Transverse colon (tissue), 4 donors: Measurements from ENCODE around the gene IL3. TPM values are rescaled to one million over a fixed set of nuclear protein-coding genes. Genes with fewer than 3 reads are reported as not detected.

ENCODE experiments used
- DNase-seq: peaks from one replicate; pipeline ENCODE4 v3.0.0-alpha.2; 2019
- H3K27ac ChIP-seq, 4 donors: fragments of 200-600 bp; sonication (generic); 2 replicates each; pipeline ENCODE4 v1.5.1; 2016 to 2018; ENCODE audit warnings: inconsistent platforms in 4 of 4
- H3K27me3 ChIP-seq: fragments of 200-600 bp; sonication (generic); 2 replicates; pipeline ENCODE4 v1.5.1; 2017; ENCODE audit warnings: inconsistent platforms
- H3K36me3 ChIP-seq, 4 donors: fragments of 200-600 bp; sonication (generic); 2 replicates each; pipeline ENCODE4 v1.5.1; 2017 to 2019; ENCODE audit warnings: inconsistent platforms in 4 of 4
- H3K4me1 ChIP-seq, 4 donors: fragments of 200-600 bp; sonication (generic); 2 replicates each; pipeline ENCODE4 v1.5.1; 2017 to 2020; ENCODE audit warnings: inconsistent platforms in 4 of 4
- H3K4me3 ChIP-seq, 4 donors: fragments of 200-600 bp; sonication (generic); 1 replicate in 1 of 4; 2 replicates in 3 of 4; pipeline versions ENCODE4 v1.5.1 to v1.6.1; 2017 to 2019; ENCODE audit warnings: inconsistent platforms in 4 of 4
- H3K9me3 ChIP-seq, 2 donors: fragments of 200-600 bp; sonication (generic); 2 replicates each; pipeline ENCODE4 v1.5.1; 2017 to 2019; ENCODE audit warnings: inconsistent platforms in 2 of 2
- CTCF ChIP-seq, 5 experiments: fragments of 200-600 bp in 3 of 5; fragments of 450-650 bp in 2 of 5; sonication (generic) in 3 of 5; IDR thresholded peaks; 1 replicate in 2 of 5; 2 replicates in 3 of 5; pipeline ENCODE4 v1.5.1; 2016 to 2017; ENCODE audit warnings: antibody characterized with exemption in 5 of 5, inconsistent platforms in 3 of 5, mild to moderate bottlenecking in 2 of 5, moderate library complexity in 1 of 5
- EP300 ChIP-seq: sonication (generic); formaldehyde crosslinking; IDR thresholded peaks from one replicate; pipeline ENCODE4 v1.6.1; 2017; ENCODE audit warnings: antibody characterized with exemption, low read depth
- POLR2A ChIP-seq: fragments of 450-650 bp; IDR thresholded peaks from one replicate; pipeline ENCODE4 v1.6.1; 2016; ENCODE audit warnings: antibody characterized with exemption, mild to moderate bottlenecking, moderate library complexity
- POLR2AphosphoS5 ChIP-seq, 3 donors: sonication (generic); formaldehyde crosslinking; IDR thresholded peaks; one replicate each; pipeline ENCODE4 v1.6.1; 2016; ENCODE audit warnings: antibody characterized with exemption in 3 of 3
- WGBS, 2 donors: methylation state at CpG; one replicate each; pipeline ENCODE4 v1.1.5; 2018; ENCODE audit warnings: low coverage in 1 of 2; 5-methylcytosine and 5-hydroxymethylcytosine counted together
- in situ Hi-C, 4 donors: fragments of 200-750 bp; cut with MboI; loops; one replicate each; pipeline versions ENCODE4 v1.15.0 to v1.15.1; 2017; ENCODE audit warnings: low sequenced_read_pairs in 3 of 4, low pct_ligation_motif_present in 1 of 4, low pct_unique_long_range_greater_than_20kb in 1 of 4
- intact Hi-C: fragments of 100-400 bp; cut with DNase I; formaldehyde crosslinking; loops from one replicate; pipeline ENCODE4 v1.15.1; 2023; ENCODE audit warnings: low total_unique reads
- total RNA-seq, 4 donors: library from RNA; depleted of rRNA; stranded (reverse); fragments of >200 nt; gene quantifications; one replicate each; pipeline ENCODE4 v1.1.0, GENCODE V29; 2016

The IL3 gene
- total RNA-seq, 4 donors from 2014 or later, result not detected

- DNase-seq, result no peak
- intact Hi-C loops (no loop called here), in situ Hi-C loops (no loop called here)
- no peaks in the 10 kb centered on the region for H3K9me3 ChIP-seq
- no peaks in the 10 kb centered on the region for H3K27me3 ChIP-seq
- WGBS, 2 donors, result 46% methylated on average over 3 of the region's 3 CpGs; no CpG with 5 or more reads in 1 of the 2 donors
- H3K27ac ChIP-seq, result no peak overlapping the region
- no peaks in the 10 kb centered on the region for H3K4me1 ChIP-seq
- no peak for TF ChIP-seq CTCF (IDR thresholded peaks at IDR 0.05)
- TF ChIP-seq EP300, result no peak
- no peak for TF ChIP-seq POLR2AphosphoS5 (IDR thresholded peaks at IDR 0.05)
- TF ChIP-seq POLR2A, result no peak
- H3K4me3 ChIP-seq, result no peak overlapping the region
- H3K36me3 ChIP-seq, result no peaks in the 10 kb centered on the region
Observed at GRCh38 chr5:132093271-132093670, 32.8 kb downstream of the IL3 start.

- 60 to 70% methylated on average over 5 to 12 of the region's 12 CpGs for WGBS, 2 donors
- no peak overlapping the region for H3K27ac ChIP-seq
- DNase-seq, result no peak
- in situ Hi-C loops (no loop called here), intact Hi-C loops (no loop called here)
- TF ChIP-seq CTCF (IDR thresholded peaks at IDR 0.05) (no peak), EP300 (no peak), POLR2AphosphoS5 (IDR thresholded peaks at IDR 0.05) (no peak), POLR2A (no peak)
- no peaks in the 10 kb centered on the region for H3K4me1 ChIP-seq
- no peaks in the 10 kb centered on the region for H3K9me3 ChIP-seq
- H3K27me3 ChIP-seq, result no peaks in the 10 kb centered on the region
- H3K4me3 ChIP-seq, result no peak overlapping the region
- no peaks in the 10 kb centered on the region for H3K36me3 ChIP-seq
Observed at GRCh38 chr5:132094393-132095076, 34.1 kb downstream of the IL3 start.

GRCh38 chr5:132095077-132095410 lies 34.6 kb downstream of the IL3 start:
- DNase-seq, result no peak
- no peaks in the 10 kb centered on the region for H3K36me3 ChIP-seq
- H3K9me3 ChIP-seq, result no peaks in the 10 kb centered on the region
- TF ChIP-seq EP300, result no peak
- TF ChIP-seq POLR2A, result no peak
- TF ChIP-seq CTCF (IDR thresholded peaks at IDR 0.05), result no peak
- no peak for TF ChIP-seq POLR2AphosphoS5 (IDR thresholded peaks at IDR 0.05)
- H3K4me3 ChIP-seq, result no peak overlapping the region
- H3K27ac ChIP-seq, result no peak overlapping the region
- 74 to 91% methylated on average over 2 of the region's 2 CpGs for WGBS, 2 donors
- H3K27me3 ChIP-seq, result no peaks in the 10 kb centered on the region
- in situ Hi-C loops, result no loop called here
- intact Hi-C loops, result no loop called here
- no peaks in the 10 kb centered on the region for H3K4me1 ChIP-seq

GRCh38 chr5:132095424-132095972 lies 35.0 kb downstream of the IL3 start:
- 67% methylated on average over 6 of the region's 6 CpGs; no CpG with 5 or more reads in 1 of the 2 donors for WGBS, 2 donors
- intact Hi-C loops (no loop called here), in situ Hi-C loops (no loop called here)
- H3K27me3 ChIP-seq, result no peaks in the 10 kb centered on the region
- no peak overlapping the region for H3K27ac ChIP-seq
- no peak overlapping the region for H3K4me3 ChIP-seq
- DNase-seq, result no peak
- TF ChIP-seq POLR2A (no peak), CTCF (IDR thresholded peaks at IDR 0.05) (no peak), EP300 (no peak), POLR2AphosphoS5 (IDR thresholded peaks at IDR 0.05) (no peak)
- H3K36me3 ChIP-seq, result no peaks in the 10 kb centered on the region
- no peaks in the 10 kb centered on the region for H3K9me3 ChIP-seq
- no peaks in the 10 kb centered on the region for H3K4me1 ChIP-seq
